Measurements from ENCODE around the gene LDHD.

The LDHD gene

DNA sequence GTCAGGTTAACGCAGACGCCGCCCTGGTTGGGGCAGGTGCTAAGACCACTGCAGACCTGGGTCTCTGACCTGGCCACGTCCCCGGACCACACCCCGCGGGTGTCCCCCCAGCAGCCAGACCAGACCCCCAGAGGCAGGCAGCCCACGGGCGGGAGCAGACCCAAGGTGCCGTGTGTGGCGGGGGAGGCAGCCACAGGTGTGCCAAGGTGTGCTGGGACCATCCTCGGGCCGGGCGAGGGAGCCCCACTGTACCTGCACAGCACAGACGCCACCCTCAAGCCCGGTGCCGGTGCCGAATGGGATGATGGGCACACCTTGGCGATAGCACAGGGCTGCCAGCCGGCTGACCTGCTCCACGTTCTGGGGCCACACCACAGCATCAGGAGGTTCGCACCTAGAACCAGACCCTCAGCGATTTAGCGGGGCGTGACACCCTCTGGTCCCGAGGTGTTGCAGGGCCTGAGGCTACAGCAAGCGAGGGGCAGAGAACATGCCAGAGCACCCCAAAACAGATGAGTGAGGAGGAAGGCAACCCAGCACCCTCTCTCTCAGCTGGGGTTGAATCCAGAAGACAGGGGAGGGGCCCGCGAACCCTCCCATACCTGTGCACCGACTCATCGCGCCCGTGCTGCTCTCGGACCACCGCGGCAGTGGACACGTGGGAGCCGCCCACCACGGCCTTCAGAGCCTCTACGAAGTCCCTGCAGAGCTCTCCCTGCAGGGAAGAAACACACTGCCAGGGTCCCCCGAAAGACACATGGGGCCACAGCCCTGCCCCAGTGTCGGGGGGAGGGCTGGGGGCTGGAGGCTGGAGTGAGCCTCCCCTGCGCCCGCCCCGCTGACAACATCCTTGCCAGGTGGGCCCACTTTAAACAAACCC, 1.4 kb downstream of the LDHD start:
- DNase-seq (ENCODE audit: low spot score) = no peak

DNA sequence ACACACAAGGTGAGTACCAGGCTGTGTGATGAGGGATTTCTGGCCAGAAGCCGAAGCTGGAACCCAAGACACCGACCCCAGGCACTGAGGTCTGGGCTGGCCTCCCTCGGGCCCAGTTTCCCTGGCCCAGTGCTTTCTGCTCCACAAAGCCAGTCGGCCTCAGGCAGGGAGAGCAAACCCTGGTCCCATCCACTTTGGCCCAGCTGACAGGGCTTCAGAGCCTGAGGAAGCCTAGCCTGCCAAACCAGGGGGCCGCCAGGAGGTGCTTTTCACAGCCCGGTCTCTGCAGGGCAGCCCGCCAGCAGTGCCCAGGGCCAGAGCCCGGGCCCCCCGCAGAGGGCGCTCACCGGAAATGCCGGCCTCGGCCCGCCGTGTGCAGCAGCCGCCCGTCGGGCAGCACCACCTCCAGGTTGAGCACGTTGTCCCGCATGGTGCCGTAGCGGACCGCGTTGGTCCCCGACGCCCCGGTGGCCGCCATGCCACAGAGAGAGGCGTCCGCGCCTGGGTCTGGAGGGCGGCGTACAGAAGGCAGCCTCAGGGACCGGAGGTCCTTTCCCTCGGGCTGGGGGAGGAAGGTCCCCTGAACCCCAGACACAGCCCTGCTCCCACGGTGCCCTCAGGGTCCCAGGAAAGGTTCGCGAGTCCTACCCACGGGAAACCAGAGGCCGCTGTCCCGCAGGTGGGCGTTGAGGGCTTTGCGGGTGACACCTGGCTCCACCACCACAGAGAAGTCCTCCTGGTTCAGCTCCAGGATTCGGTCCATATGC, 2.2 kb downstream of the LDHD start:
- no peak for DNase-seq (ENCODE audit: low spot score)

DNA sequence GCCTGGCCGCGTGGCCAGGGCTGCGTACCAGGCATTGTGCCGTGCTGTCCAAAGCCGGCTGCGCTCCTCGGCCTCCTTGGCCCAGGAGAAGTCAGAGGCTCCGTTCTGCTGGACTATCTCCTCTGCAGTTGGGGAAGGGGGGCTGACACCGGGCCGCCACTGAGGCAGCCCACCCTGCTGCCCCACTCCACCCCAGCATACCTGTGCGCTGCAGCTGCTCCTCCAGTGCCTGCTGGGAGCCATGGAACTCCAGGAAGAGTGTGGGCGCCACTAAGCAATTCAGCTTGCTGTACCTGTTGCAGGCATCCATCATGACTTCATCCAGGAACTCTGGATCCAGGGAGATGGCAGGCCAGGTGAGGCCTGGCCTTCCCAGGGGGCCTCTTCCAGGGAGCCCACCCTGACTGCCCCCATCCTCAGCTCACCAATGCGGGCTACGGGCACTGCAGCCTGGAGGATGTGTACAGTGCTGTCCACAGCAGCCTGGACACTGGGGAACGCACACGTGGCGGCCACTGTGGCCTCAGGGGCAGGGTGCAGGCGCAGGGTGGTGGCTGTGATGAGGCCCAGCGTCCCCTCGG, 2.9 kb downstream of the LDHD start:
- no peak for DNase-seq (ENCODE audit: low spot score)

DNA sequence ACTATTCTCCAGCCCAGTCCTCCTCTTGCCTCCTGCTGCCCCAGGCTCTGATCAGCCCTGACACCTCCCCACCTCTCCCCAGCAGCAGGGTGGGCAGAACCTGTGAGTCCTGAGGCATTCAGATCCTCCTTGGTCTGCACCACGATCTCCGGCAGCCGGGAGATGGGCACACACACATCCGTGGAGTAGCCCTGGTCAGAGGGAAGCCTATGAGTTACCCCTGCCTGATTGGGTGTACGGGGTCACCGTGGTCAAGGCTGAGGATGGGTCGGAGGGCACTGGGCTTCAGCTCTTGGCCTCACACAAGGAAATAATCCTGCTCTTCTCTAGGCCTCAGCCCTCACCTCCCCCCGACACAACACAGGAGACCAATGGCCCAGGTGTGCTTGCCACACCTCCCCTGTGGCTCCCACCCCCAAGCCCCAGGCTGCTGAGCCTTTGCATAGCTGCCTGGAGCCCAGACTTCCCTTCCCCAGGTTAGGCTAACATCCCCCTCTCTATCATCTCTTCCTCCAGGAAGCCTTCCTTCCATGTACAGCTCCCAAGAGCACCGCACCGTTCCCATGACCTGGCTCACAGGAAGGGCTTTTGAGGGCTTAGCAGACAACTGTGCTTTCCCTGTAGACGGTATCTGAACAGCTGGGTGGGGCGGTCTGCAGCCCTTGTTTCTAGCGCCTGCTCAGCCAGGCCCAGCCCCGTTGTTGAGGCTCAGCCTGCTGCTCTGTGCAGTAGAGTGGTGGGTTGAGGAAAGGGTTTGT, 3.7 kb downstream of the LDHD start:
- DNase-seq (ENCODE audit: low spot score) = no peak

DNA sequence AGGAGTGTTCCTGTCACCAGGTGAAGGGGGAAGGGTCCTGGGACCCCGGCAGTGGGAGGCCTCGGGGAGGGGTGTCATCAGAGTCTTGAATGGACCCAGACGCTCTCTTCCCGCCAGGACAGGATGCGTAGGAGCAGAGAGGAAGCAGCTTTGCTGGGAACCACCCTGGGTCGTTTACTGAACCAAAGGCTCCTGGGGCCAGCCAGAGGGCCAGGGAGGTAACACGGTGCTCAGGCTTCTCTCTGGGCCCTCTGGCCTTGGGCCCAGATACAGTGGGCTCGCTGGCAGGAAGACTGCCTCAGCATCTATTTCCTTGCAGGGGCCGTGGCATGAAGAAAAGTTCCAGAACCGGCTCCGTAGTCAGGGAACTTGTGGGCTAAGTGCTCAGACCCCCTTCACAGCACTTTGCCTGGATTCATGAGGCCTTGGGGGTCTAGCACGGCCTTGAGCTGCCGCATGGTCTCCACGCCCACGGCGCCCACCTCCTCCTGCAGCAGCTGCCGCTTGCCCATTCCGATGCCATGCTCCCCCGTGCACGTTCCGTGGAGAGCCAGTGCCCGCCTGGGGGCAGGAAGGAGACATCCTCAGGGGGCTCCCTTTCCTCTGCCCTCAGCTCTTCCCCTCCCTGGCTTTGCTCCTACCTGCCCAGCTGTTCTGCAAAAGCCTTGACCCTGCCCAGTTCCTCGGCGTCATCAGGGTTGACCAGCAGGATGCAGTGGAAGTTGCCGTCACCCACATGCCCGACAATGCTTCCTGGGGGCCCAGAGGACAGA, 4.4 kb downstream of the LDHD start:
- no peak for DNase-seq (ENCODE audit: low spot score)

DNA sequence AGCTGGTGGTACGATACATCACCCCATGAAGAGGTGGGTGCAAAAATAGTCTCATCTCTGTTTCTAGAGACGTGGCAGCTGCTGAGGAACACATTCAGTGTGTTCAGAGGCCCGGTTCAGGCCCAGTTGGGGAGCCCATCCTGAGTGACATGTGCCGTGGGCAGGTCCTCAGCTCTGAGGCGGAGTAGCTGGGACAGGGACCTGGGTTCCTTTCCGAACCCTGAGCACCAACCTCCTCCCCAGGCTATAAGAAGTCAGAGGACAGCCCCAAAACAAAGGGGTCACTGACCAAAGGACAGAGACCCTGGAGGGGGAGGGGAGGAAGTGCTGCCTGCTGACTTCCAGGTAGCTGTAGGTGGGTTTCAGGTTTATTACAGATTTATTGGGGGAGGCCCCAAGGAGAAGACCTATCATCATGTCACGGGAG, 5.1 kb downstream of the LDHD start:
- DNase-seq (ENCODE audit: low spot score) = no peak

DNA sequence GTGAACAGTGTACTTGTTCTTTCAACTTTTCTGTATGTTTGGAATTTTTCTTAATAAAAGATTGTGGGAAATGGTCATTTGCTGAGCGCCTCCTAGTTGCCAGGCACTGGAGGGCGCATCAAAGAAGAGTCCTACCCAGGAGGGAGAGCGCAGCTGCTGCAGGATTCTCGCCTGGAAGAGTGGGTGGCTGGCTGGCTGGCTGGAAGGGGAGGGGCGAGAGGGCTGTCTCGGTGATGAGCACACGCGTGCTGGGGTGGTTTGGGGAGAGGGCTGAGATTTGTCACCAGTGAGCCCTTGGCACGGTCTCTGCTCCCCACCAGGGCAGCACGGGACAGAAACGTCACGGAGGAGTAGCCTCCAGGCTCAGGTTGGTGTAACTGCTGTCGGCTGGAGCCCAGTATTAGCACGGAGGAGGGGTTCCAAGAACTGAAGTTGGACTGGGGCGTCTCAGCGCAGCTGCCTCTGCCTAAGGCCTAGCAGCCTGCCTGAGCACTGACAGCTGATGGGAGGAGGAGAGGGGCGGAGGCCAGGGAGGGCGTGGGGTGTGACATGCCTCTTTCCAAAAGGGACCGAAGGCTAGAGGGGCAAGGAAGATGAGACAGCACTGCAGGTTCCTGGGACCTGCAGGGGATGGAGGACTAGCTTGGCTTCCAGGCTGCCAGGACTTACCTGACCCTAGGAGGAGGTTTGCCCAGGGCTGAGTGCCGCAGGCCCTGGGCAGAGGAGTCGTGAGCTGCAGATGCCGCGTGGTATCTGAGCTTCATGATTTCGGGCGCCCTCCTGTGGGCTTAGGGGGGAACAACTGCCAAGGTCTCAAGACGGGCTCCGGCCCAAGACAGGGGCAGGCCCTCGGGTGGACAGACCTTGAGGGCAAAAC, 5.7 kb downstream of the LDHD start:
- peak; percentile 83 for DNase-seq (ENCODE audit: low spot score)

DNA sequence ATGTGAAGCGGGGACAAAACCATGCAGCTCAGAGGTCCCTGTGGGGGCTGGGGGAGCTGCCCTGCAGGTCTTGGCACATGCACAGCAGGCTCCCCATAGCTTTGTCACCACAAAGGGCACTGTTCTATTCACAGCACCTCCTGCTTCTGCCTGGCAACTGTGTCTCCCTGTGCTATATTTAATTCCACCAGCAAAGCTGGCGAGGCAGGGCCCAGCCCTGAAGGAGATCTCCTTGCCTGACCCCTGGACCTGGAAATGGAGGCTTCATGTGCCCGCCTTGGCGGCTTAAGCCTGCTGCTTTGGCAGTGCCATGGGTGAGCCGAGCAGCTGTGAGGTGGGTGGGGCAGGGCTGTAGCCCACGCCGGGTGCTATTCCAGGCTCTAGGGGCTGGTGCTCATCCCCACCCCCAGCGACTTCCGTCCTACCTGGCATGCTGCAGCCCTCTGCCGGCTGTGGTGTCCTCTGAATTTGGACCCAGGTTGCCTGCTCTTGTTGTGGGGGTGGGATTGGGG, 6.8 kb downstream of the LDHD start:
- no peak for DNase-seq (ENCODE audit: low spot score)

DNA sequence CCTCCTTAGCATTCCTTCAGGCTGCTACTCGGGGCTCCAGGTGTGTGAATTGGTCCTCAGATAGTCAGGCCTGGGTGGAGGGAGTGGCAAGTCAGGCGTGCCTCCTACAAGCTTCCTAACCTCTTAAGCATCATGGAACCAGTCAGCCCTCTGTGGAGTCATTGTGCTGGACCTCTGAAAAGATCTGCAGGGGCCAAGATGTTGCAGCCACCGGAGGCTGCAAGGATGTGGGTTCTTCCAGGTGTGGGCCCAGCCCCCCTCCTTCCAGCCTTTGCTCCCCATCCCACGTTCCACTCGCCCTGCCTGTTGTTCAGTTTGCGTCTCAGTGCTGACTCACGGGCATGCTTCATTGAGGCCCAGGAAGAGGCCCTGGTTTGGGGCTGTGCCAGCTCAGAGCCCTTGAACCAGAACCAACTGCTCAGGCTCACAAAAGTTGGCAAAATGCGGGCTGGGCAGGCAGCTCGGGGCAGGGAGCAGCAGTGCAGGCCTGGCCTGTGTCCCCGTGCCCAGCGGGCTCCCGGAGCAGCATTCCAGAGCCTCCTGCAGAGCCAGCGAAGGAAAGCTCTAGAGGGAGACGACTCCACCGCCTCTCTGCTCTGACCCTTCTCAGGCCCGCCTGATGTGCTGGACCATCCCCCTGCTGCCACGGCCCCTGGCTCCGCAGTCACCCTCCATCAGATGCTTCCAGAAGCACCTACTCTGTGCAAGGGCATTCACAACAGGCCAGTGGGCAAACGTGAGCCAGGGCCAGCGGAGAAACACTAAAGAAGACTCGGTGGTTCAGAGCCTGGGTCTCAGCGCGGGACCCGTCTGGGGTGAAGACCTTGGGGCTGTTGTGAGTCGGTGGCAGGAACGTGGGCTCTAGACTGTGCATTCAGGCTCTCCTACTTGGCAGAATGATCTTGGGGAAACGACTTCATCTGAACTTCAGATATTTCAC, 7.5 kb downstream of the LDHD start:
- DNase-seq (ENCODE audit: low spot score) = peak; percentile 72

DNA sequence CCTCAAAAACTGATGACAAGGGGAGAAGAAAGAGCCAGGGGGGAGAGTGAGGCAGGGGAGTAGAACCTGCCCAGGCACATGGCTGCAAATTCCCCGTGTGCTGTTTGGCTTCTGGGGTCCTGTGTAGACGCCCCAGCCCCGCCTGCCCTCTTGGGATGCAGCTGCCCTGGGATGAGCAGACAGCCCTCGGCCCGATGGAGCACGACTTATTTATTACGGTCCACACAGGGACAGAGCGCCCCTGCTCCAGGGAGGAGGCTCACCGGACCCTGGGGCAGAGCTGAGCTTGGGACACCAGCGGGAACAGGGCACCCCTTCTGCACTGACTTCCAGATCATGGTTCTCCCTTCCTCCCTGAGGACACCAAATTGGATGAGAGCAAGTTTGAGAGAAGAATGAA, 9.1 kb downstream of the LDHD start:
- DNase-seq (ENCODE audit: low spot score) = no peak

DNA sequence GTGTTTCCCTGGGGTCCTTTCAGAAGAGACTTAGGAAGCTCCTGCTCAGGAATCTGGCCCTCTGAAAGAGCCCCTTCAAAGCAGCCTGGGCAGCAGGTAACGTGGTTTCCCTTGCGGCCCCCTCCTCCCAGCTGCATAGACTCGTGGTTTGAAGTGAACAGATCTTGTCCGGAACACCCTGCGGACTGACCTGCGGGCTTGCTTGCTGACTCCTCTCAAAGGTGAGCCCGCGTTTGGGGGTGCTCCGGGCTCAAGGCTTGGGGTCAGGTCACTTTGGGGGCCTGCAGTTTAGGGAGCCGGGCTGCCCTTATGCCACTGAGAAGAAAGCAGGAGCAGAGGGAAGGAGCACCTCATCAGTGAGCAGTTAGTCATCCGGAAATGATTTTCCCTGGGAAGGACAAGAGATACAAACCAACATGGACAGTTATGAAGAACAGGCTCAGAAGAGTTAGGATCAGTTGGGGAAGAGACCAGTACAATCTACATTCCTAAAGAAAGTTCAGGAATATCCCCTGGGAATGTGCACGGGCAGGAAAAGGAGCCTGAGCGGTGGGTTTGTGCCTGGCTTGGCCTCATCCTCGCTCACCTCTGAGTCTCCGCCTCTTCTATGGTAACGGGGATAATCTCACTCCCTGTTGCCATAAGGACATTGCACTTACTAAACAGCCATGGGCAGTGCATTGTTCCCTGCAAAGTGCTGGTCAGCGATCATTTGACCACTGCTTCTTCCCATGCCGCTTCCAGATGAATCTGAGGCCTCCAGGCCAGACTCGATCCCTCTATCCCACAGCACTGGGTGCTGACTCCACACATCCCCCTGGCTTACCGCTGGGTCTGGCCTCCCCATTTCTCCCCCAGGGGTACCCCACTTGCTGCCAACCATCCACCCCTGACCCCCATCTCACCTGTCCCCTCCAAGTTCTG, 10.0 kb downstream of the LDHD start:
- DNase-seq (ENCODE audit: low spot score) = no peak

DNA sequence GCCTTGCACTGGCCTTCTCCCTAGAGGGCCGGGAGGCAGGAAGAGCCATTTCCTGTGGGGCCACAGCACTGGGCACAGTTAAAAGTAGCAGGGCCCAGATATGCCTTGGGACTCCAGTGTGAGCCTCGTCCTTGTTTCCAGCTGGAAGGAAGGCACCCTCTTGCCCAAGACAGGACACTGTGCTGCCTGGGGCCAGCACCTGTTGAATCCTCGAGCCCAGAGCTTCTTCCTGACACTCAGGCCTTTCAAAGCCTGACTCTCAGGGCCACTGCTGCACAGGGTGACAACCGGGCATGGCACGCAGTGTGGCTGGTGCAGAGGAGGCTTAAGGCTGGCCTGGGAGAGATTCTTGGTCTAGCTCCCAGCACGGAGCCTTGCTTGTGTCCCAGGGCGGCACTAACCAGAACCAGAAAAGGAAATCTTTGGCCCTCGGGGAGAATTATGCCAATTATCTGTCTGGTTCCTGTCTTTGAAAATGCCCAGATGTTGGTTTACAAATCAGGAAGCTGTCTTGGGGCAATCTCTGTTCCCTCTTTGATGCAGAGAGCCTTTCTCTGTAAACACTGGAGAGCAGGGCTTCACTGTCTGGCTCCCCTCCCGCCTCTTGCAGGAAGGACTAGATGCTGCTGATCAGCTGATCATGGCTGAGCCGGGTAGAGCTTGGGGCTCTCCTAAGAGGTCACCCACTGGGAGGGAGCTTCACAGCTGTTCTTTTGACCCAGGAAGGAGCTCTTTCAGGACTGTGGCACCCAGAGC, 11.1 kb downstream of the LDHD start:
- DNase-seq (ENCODE audit: low spot score) = no peak

DNA sequence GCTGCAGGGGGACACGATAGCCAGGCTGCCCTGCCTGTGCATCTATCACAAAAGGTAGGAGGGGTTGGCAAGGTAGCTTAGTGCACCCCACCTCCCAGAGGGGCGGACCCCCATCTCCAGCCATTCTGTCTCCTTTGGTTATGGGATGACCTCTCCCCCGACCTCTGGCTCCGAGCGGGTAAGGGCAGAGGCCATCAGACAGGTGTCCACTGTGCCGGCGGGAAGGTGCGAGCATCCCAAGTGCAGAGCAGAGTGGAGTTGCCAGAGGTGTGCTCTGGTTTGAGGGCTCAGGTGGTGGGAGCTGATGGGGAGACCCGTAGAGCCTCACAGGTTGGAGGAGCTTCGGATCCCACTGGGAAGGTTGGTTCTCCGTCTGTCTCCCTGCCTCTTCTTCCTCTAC, 11.7 kb downstream of the LDHD start:
- DNase-seq (ENCODE audit: low spot score) = no peak

DNA sequence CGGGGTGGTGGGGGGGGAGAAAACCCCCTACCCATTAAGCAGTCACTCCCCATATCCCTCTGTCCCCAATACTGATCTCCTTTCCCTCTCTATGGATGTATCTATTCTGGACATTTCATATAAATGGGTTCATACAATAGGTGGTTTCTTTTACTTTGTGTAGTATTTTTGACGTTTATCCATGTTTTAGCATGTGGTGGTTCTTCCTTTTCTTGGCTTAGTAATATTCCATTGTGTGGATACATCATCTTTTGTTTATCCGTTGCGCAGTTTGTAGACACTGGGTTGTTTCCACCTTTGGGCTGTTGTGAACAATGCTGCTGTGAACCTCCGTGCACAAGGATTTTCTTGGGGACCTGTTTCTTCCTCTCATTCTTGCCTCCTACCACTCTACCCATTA, 12.6 kb downstream of the LDHD start:
- DNase-seq (ENCODE audit: low spot score) = no peak

DNA sequence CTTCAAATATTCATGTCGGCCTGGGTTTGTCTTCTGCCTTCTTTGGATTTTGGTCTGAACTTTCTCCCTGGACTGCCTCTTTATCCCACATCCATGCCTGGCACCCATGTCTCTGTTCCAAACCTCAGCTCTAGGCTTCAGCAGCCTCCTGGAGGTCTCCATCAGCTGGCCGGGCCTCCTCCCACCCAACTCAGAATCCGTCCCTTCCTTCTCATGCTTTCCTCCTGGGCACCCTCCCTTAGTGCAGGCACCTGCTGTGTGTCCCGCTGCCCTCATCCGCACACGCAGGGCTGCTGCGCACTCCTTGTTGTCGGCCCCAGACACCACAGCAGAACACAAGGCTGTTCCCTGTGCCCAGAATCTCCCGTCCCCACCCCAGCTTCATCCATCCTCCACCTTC, 14.0 kb downstream of the LDHD start:
- DNase-seq (ENCODE audit: low spot score) = no peak

DNA sequence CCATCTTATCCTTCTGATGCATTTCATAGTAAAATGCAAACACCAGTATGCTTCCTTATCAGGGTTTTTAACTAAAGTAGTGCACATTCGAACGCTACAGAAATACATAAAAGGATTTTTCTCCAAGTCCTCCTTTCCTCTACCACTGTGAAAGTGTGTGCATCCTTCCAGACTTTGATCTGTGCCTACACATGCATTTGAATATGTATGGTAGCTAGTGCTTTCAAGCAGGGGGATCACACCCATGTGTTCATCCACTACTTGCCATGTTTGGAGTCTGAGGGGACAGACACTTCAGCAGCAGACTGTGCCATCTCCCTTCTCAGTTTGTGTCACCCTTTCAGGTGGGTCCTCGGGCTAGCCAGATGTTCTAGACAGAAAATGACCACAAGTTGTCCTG, 14.9 kb downstream of the LDHD start:
- DNase-seq (ENCODE audit: low spot score) = no peak

DNA sequence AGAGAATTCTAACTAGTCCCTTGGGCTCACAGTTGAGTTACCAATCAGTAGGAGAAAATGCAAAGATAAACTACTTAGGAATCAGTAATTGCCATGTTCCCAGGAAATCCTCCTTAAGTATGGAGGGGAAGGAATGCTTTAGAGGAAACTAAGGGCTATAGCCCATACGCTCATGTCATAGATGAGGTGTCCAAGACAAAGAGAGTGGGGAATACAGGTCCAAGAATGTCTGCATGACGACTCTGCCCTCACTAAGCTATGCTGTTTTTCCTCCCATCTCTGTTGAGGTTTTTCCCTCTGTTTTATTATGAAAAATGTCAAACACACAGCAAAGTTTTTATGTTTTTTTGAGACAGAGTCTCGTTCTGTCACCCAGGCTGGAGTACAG, 16.0 kb downstream of the LDHD start:
- no peak for DNase-seq (ENCODE audit: low spot score)

Measured in CD4-positive, alpha-beta T cell treated with Interleukin-2 at 100 ng/mL for 4 hours (primary cell).